Keratinocyte (primary cell): ENCODE measurements around the gene C3orf70. TPM values are rescaled to one million over a fixed set of nuclear protein-coding genes. Genes with fewer than 3 reads are reported as not detected.

Experiments
- DNase-seq: peaks from one replicate; pipeline ENCODE4 v3.0.0-alpha.2; 2011; ENCODE audit warnings: low read depth, missing footprints, low spot score
- FAIRE-seq: peaks from 2 replicates; lab custom pipeline; 2011; peaks lifted over from hg19 to GRCh38; lab: Jason Lieb, UNC
- H2AFZ ChIP-seq: 2 replicates; pipeline ENCODE4 v1.6.0; 2012; ENCODE audit warnings: low read length, control low read depth, inconsistent platforms; ENCODE audit not compliant: control insufficient read depth
- H3K27ac ChIP-seq: 2 replicates; pipeline ENCODE4 v1.5.1; 2011; ENCODE audit warnings: low read length; ENCODE audit not compliant: control insufficient read depth, insufficient read depth
- H3K27me3 ChIP-seq: 3 replicates; pipeline ENCODE4 v1.6.0; 2011; ENCODE audit warnings: low read length; ENCODE audit not compliant: control insufficient read depth, insufficient read depth; ENCODE audit errors: extremely low read depth
- H3K36me3 ChIP-seq, 2 experiments: 2 replicates in 1 of 2; 3 replicates in 1 of 2; pipeline ENCODE4 v1.5.1; 2011; ENCODE audit warnings: low read length in 2 of 2, mild to moderate bottlenecking in 1 of 2; ENCODE audit not compliant: control insufficient read depth in 2 of 2, insufficient read depth in 2 of 2; ENCODE audit errors: extremely low read depth in 1 of 2
- H3K4me1 ChIP-seq: 3 replicates; pipeline ENCODE4 v1.5.1; 2011; ENCODE audit warnings: low read length; ENCODE audit not compliant: control insufficient read depth, insufficient read depth; ENCODE audit errors: extremely low read depth
- H3K4me2 ChIP-seq: 3 replicates; pipeline ENCODE4 v1.6.0; 2011; ENCODE audit warnings: low read depth, low read length; ENCODE audit not compliant: control insufficient read depth, insufficient read depth; ENCODE audit errors: extremely low read depth
- H3K4me3 ChIP-seq, 3 experiments: fragments of 200-600 bp in 1 of 3; sonication (generic) in 1 of 3; 2 replicates in 2 of 3; 3 replicates in 1 of 3; pipeline ENCODE4 v1.5.1; 2011 to 2016; ENCODE audit warnings: low read length in 3 of 3, mild to moderate bottlenecking in 3 of 3, control low read depth in 2 of 3, inconsistent platforms in 1 of 3, low read depth in 1 of 3, mixed read lengths in 1 of 3, mixed run types in 1 of 3, moderate library complexity in 1 of 3; ENCODE audit not compliant: control insufficient read depth in 2 of 3, insufficient read depth in 2 of 3; ENCODE audit errors: extremely low read depth in 1 of 3
- H3K79me2 ChIP-seq: 2 replicates; pipeline ENCODE4 v1.6.0; 2012; ENCODE audit warnings: low read length; ENCODE audit not compliant: control insufficient read depth, insufficient read depth
- H3K9ac ChIP-seq: 3 replicates; pipeline ENCODE4 v1.6.0; 2011; ENCODE audit warnings: low read length; ENCODE audit not compliant: control insufficient read depth, insufficient read depth; ENCODE audit errors: extremely low read depth
- H3K9me1 ChIP-seq: 3 replicates; pipeline ENCODE4 v1.6.0; 2011; ENCODE audit warnings: low read length; ENCODE audit not compliant: control insufficient read depth, insufficient read depth; ENCODE audit errors: extremely low read depth
- H3K9me3 ChIP-seq: 2 replicates; pipeline ENCODE4 v1.5.1; 2012; ENCODE audit warnings: low read depth, low read length; ENCODE audit not compliant: control insufficient read depth
- H4K20me1 ChIP-seq: 3 replicates; pipeline ENCODE4 v1.6.0; 2011; ENCODE audit warnings: low read length; ENCODE audit not compliant: control insufficient read depth, insufficient read depth; ENCODE audit errors: extremely low read depth
- CTCF ChIP-seq, 3 experiments: IDR thresholded peaks in 1 of 3; conservative IDR thresholded peaks in 1 of 3; optimal IDR thresholded peaks in 1 of 3; 2 replicates in 2 of 3; 3 replicates in 1 of 3; pipeline versions ENCODE3 to v1.5.1; 2011; ENCODE audit warnings: low read length in 3 of 3, mild to moderate bottlenecking in 3 of 3, moderate library complexity in 2 of 3, control low read depth in 1 of 3, inconsistent platforms in 1 of 3; ENCODE audit not compliant: insufficient read depth in 2 of 3; ENCODE audit errors: extremely low read depth in 1 of 3
- EZH2 ChIP-seq: IDR thresholded peaks from one replicate; pipeline ENCODE4 v1.6.1; 2012; ENCODE audit warnings: inconsistent platforms, mild to moderate bottlenecking, low read length, moderate library complexity
- dilution Hi-C: fragments of 300-500 bp; cut with MboI; formaldehyde crosslinking; loops from one replicate; pipeline ENCODE4 v1.7.0; 2020; ENCODE audit warnings: low sequenced_read_pairs; ENCODE audit not compliant: extremely low pct_ligation_motif_present
- polyA plus RNA-seq, 5 experiments: library from polyadenylated mRNA; depleted of rRNA in 3 of 5; stranded (reverse) in 3 of 5; stranded (forward) in 1 of 5; unstranded in 1 of 5; fragments of >200 nt; gene quantifications; 1 replicate in 1 of 5; 2 replicates in 3 of 5; 3 replicates in 1 of 5; pipeline versions ENCODE4 v1.2.1 to v1.2.3, GENCODE V29; 2011 to 2012; ENCODE audit warnings: missing spikeins in 2 of 5, low read depth in 1 of 5, low replicate concordance in 1 of 5

C3orf70 gene
- polyA plus RNA-seq, 1 donor (not counting 4 experiments of a cell fraction or from before 2014, with no cell fraction given), result not detected

- Histone ChIP-seq H3K4me1 (peaks cover 5% of the 10 kb centered on the region), H3K4me3 (no peak overlapping the region), H3K27ac (no peak overlapping the region), H3K4me2 (no peak overlapping the region), H3K9me3 (no peaks in the 10 kb centered on the region), H3K79me2 (no peaks in the 10 kb centered on the region), H3K9ac (no peak overlapping the region), H3K36me3 (no peaks in the 10 kb centered on the region), H2AFZ (no peak overlapping the region), H3K9me1 (no peaks in the 10 kb centered on the region), H3K27me3 (no peaks in the 10 kb centered on the region), H4K20me1 (no peaks in the 10 kb centered on the region)
- TF ChIP-seq CTCF (optimal IDR thresholded peaks at IDR 0.05 in 1 of 3, IDR thresholded peaks at IDR 0.05 in 1 of 3, conservative IDR thresholded peaks at IDR 0.05 in 1 of 3; ENCODE audit: extremely low read depth in 1 of 3, insufficient read depth in 2 of 3, low read length in 3 of 3), result no peak
- no peak for TF ChIP-seq EZH2
- dilution Hi-C loops, result no loop called here
- DNase-seq (no peak), FAIRE-seq (no peak)
Measured at GRCh38 chr3:185040425-185040824, 112.4 kb downstream of the C3orf70 start.

- DNase-seq, result no peak
- dilution Hi-C loops, result no loop called here
- H3K36me3 ChIP-seq, result no peaks in the 10 kb centered on the region
- no peak for FAIRE-seq
- TF ChIP-seq EZH2 (no peak), CTCF (optimal IDR thresholded peaks at IDR 0.05 in 1 of 3, IDR thresholded peaks at IDR 0.05 in 1 of 3, conservative IDR thresholded peaks at IDR 0.05 in 1 of 3; ENCODE audit: extremely low read depth in 1 of 3, insufficient read depth in 2 of 3, low read length in 3 of 3) (no peak)
- H3K4me3 ChIP-seq, result no peak overlapping the region
- no peaks in the 10 kb centered on the region for H3K27me3 ChIP-seq
- H3K79me2 ChIP-seq, result no peaks in the 10 kb centered on the region
- H3K4me1 ChIP-seq, result no peaks in the 10 kb centered on the region
- no peaks in the 10 kb centered on the region for H4K20me1 ChIP-seq
- no peaks in the 10 kb centered on the region for H3K9me1 ChIP-seq
- H3K9ac ChIP-seq, result no peak overlapping the region
- H3K27ac ChIP-seq, result no peak overlapping the region
- no peak overlapping the region for H3K4me2 ChIP-seq
- no peaks in the 10 kb centered on the region for H3K9me3 ChIP-seq
- H2AFZ ChIP-seq, result no peak overlapping the region
Measured at GRCh38 chr3:185037801-185038200, 115.1 kb downstream of the C3orf70 start.
